Epithelial cell of esophagus (primary cell): ENCODE data around the gene ZNF606.

Experiments used
- DNase-seq: peaks from one replicate; pipeline ENCODE4 v3.0.0; 2010; ENCODE audit warnings: low read depth
- H3K4me3 ChIP-seq: 2 replicates; pipeline ENCODE4 v1.5.1; 2011; ENCODE audit warnings: mild to moderate bottlenecking, low read length, control low read depth
- CTCF ChIP-seq: IDR thresholded peaks from 2 replicates; pipeline ENCODE4 v1.5.1; 2011; ENCODE audit warnings: low read depth, mild to moderate bottlenecking, low read length, control low read depth, inconsistent platforms; ENCODE audit not compliant: insufficient read depth; ENCODE audit errors: missing control alignments

ZNF606 gene

GRCh38 chr19:58042495-58043340 lies 40.1 kb upstream of the ZNF606 start:
- H3K4me3 ChIP-seq, result no peak overlapping the region
- DNase-seq, result no peak
- TF ChIP-seq CTCF, result no peak

GRCh38 chr19:58040751-58041525 lies 38.3 kb upstream of the ZNF606 start:
- no peak overlapping the region for H3K4me3 ChIP-seq
- no peak for TF ChIP-seq CTCF

GRCh38 chr19:58038688-58039204 lies 36.1 kb upstream of the ZNF606 start:
- no peak for DNase-seq
- TF ChIP-seq CTCF, result no peak
- H3K4me3 ChIP-seq, result no peak overlapping the region

More at GRCh38 chr19:58040751-58041525, 38.3 kb upstream of the ZNF606 start:
- no peak for DNase-seq

GRCh38 chr19:58037927-58038687 lies 35.5 kb upstream of the ZNF606 start:
- no peak overlapping the region for H3K4me3 ChIP-seq
- DNase-seq, result no peak
- TF ChIP-seq CTCF, result no peak

- DNase-seq, result no peak
- H3K4me3 ChIP-seq, result no peak overlapping the region
- no peak for TF ChIP-seq CTCF
Observed at GRCh38 chr19:58035863-58036262, 33.2 kb upstream of the ZNF606 start.

GRCh38 chr19:58034477-58034793 lies 31.8 kb upstream of the ZNF606 start:
- H3K4me3 ChIP-seq, result no peak overlapping the region
- no peak for TF ChIP-seq CTCF

More at GRCh38 chr19:58034477-58034793, 31.8 kb upstream of the ZNF606 start:
- no peak for DNase-seq
